IPS-18c (cell line): ENCODE measurements around the gene SESN2.

Source experiments
- H3K4me3 ChIP-seq: 2 replicates; pipeline ENCODE4 v1.7.0; 2013; ENCODE audit warnings: low read depth, mild to moderate bottlenecking, low read length, moderate library complexity; ENCODE audit not compliant: insufficient read depth
- H3K9me3 ChIP-seq: one replicate; pipeline ENCODE4 v1.6.1; 2013; ENCODE audit warnings: mild to moderate bottlenecking, low read length, moderate library complexity; ENCODE audit not compliant: control insufficient read depth, insufficient read depth

SESN2 gene

GRCh38 chr1:28259252-28259933 lies at the start of gene SESN2:
TSS of gene SESN2 (plus strand) at chr1:28259518. CDS start at chr1:28259848, 330 bp downstream.
- Histone ChIP-seq H3K9me3 (peaks cover 3% of the 10 kb centered on the region), H3K4me3 (peak within 1 kb of the TSS; percentile 99)

GRCh38 chr1:28209700-28210099 lies 49.6 kb upstream of the SESN2 start:
- Histone ChIP-seq H3K9me3 (no peaks in the 10 kb centered on the region), H3K4me3 (no peak overlapping the region)

DNA sequence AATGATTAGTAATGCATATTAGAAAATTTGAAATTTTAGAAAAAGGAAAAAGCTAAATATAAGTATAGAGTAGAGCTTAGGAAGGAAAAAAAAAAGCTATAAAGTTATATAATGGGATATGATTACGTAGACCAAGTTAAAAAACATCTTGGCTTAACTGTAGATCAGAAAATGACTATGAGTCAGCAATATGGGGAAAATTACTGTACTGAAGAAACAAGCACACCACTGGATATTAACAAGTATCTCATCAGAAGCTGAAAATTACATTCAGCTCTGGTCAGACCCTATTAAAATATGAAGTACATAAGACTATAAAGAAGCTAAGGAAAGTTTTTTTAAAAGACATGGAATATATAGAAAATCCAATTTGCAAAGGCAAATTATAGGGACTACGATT lies 46.0 kb upstream of the SESN2 start:
- no peaks in the 10 kb centered on the region for H3K9me3 ChIP-seq

DNA sequence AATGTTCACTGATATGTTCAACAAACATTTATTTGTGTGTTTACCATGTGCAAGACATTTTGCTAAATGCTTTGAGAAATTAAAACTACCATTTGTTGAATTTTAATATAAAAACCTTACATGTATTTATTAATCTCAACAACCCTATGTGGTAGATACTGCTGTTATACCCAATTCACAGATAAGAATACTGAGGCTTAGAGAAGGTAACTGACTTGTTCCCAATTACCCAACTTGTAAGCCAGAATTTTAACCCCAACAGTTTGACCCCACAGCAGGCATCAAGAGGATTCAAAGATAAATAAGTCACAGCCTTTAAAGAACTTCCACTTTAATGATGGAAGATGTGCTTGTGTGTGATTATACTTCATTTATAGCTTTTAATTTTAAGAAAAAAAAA lies 30.2 kb upstream of the SESN2 start:
- H3K4me3 ChIP-seq, result no peak overlapping the region
- H3K9me3 ChIP-seq, result no peaks in the 10 kb centered on the region

More for the DNA sequence above, 46.0 kb upstream of the SESN2 start:
- H3K4me3 ChIP-seq, result no peak overlapping the region

GRCh38 chr1:28229996-28230395 lies 29.3 kb upstream of the SESN2 start:
- Histone ChIP-seq H3K9me3 (no peaks in the 10 kb centered on the region), H3K4me3 (no peak overlapping the region)

DNA sequence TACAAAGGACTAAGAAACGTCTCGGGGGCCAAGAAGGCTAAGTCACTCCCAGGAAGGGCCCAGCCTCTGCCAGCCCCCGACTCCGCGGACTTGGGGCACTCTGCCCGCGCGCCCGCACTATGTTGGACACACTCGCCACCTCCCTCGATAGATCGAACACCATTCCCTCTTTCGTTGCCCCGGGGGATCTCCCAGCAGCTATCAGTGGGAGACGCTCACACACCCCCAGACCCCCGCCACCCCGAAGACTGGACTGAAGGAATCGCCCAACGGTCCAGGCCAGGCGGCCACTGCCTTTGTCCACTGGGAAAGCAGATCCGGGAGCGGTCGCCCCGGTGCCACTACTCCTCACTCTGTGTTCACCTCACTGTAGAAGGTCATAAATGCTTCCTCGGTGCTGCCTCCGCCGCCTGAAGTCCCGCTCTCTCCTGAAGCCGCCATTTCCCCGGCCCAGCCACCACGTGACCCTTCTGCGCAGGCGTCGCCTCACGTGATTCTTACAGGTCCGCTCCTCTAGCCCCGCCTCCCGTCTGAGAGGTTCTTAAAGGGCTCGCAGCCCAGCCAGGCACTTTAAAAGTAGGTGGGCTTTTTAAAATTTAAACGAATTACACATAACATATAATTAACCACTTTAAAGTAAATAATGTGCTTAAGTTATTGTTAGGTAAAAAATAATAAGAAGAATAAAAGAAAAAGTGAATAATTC lies 26.6 kb upstream of the SESN2 start, which contains the start of gene DNAJC8:
TSS of gene DNAJC8 (minus strand) at position 472 of the 706 bp plus-strand sequence. CDS start at position 441, 31 bp downstream.
- no peaks in the 10 kb centered on the region for H3K9me3 ChIP-seq
- peak within 1 kb of the TSS; percentile 98 for H3K4me3 ChIP-seq

DNA sequence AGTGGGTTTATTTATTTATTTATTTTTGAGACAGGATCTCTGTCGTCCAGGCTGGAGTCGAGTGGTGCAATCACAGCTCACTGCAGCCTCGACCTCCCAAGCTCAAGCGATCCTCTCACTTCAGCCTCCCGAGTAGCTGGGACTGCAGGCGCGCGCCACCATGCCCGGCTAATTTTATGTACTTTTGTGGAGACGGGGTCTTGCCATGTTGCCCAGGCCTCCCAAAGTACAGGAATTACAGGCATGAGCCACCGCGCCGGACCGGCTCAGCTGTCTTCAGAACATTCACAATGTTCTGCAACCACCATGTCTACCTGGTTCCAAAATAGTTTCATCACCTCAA lies 26.1 kb upstream of the SESN2 start:
- Histone ChIP-seq H3K4me3 (no peak overlapping the region), H3K9me3 (no peaks in the 10 kb centered on the region)

DNA sequence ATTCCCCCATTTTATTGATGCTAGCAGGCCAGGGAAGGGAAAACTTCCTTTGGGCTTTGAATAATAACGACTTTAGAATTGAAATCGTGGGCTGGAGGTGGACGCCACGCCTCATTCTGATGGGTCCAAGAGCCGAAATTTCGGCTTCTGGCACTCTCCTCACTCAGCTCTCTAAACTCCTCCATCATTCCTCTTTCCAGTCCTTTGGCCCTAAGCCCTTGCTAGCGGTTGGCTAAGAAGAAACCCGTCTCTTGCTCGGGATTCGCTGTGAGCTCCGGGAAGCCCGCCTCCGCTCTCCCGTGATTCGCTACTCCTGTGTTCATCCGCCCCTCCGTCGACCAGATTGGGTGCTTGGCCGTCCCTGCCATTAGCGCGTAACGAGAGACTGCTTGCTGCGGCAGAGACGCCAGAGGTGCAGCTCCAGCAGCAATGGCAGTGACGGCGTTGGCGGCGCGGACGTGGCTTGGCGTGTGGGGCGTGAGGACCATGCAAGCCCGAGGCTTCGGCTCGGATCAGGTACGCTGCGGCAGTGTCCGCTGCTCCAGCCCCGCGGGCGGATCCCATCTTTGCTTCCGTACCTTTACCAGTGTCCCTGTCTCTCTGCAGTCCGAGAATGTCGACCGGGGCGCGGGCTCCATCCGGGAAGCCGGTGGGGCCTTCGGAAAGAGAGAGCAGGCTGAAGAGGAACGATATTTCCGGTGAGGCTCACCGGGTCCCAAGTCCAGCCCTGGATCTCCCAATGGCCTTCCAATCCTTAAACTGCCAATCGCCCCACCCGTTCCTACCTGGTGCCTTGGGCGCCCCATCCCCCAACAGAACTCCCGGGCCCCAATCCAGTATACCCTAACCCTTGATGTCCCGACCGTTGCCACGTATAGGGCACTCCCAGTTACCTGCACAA lies 23.3 kb upstream of the SESN2 start, which contains the start of gene ATP5IF1:
TSS of gene ATP5IF1 (plus strand) at position 370 of the 901 bp plus-strand sequence. CDS start at position 430, 60 bp downstream.
- peak within 1 kb of the TSS; percentile 93 for H3K4me3 ChIP-seq
- no peaks in the 10 kb centered on the region for H3K9me3 ChIP-seq

DNA sequence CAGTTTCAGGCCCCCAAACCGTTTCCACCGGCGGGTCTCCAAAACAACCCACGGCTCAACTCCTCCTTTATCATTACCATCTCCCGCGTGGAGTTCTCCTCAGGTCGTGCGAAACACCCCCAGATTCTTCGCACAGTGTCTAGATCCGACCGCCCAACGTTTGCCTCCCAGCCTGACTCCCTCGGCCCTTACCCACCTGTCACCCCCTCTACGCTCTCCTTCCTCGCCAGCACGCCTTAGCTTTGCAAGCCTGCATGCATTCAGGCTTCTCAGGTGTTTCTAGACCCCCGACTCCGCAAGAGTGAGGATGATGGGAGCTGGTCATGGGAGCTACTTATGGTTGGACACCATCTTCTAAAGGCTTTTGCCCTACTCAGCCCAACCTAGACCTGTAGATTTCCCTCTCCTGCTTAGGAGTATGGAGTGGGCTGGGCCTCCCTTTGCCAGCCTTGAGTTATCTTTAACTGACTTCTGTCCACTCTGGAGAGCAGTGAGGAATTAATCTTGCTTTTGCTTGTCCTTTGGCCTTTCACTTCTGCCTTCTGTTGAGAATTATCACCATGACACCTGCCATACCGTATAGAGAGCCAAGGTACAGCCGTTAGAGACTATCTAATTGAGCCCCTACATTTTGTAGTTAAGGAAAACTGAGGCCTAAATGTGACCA lies 22.5 kb upstream of the SESN2 start:
- H3K4me3 ChIP-seq, result peak overlapping the region; percentile 93
- no peaks in the 10 kb centered on the region for H3K9me3 ChIP-seq

DNA sequence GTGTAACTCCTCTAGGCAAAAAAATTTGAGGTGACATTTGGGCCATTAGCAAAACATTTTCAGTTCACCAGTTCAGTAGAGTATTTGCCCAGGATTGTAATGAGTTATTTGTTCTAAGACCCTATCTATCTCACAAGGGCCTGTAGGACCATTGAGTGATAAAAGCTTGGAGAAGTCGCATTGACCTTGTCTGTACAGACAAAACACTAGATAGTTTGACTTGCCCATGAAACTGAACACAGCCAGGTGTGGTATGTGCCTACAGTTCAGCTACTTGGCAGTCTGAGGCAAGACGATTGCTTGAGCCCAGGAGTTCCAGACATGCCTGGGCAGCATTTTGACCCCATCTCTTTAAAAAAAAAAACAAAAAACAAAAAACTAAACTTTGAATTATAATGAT lies 20.3 kb upstream of the SESN2 start:
- no peak overlapping the region for H3K4me3 ChIP-seq
- H3K9me3 ChIP-seq, result no peaks in the 10 kb centered on the region

DNA sequence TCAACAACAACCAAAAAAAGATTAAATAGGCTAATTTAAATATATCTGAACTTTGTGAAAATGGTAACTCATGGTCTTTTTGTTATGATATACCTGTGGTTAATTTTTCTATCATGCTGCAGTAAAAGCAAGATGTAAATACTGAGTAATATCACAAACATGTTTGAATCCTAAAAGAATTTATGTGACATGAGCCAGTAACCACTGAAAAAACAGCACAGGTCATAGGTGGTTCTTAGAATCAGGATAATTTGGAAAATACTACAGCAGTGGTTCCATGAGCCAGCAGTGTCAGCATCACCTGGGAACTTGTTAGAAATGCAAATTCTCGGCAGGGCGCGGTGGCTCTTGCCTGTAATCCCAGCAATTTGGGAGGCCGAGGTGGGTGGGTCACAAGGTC lies 19.3 kb upstream of the SESN2 start:
- H3K4me3 ChIP-seq, result no peak overlapping the region
- H3K9me3 ChIP-seq, result no peaks in the 10 kb centered on the region

DNA sequence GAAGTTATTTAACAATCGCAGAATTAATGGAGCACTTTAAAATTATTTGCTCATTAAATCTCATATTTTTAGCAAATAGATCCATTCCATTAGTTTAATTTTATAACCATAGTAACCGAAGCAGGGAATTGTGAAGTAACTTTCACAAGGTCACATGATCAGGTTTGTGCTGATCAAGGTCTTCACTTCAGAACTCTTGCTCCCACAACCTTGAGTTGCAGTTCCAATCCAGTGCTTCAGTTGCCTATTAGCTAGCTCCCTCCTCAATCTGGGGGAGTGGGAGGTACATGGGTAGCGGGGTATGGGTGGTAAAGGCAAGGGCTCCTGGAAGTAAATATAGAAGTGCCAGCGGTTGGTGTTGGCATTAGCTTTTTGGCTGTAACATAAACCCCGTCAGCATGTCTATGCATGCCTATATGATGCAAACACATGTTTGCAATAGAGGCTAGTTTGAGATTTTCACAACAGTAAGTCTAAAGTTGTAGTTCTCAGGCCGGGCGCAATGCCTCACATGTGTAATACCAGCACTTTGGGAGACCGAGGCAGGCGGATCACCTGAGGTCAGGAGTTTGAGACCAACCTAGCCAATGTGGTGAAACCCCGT lies 17.6 kb upstream of the SESN2 start:
- H3K9me3 ChIP-seq, result no peaks in the 10 kb centered on the region
- H3K4me3 ChIP-seq, result no peak overlapping the region

DNA sequence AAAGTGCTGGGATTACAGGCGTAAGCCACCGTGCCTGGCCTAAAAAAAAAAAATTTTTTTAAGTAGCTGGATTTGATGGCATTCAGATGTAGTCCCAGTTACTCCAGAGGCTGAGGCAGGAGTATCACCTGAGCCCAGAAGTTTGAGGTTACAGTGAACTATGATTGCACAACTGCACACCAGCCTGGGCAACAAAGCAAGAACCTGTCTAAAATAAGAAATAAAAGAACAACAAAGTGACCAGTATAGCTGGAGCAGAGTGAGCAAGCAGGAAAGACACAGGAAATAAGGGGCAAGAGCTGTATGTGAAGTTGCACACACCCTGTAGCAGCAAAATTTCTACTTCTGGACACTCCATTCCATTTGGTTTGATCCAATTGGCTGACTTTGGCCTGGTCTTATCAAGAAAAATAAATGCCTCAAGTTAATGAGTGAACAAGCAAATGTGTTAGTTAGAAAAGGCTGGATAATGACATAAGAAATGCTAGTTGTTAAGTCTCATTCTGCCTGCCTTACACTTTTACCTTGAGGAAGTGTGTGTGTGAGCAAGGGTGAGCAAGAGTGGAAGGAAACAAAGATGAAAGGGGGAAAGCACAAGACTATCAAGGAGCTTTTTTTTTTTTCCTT lies 15.5 kb upstream of the SESN2 start:
- Histone ChIP-seq H3K9me3 (no peaks in the 10 kb centered on the region), H3K4me3 (no peak overlapping the region)

DNA sequence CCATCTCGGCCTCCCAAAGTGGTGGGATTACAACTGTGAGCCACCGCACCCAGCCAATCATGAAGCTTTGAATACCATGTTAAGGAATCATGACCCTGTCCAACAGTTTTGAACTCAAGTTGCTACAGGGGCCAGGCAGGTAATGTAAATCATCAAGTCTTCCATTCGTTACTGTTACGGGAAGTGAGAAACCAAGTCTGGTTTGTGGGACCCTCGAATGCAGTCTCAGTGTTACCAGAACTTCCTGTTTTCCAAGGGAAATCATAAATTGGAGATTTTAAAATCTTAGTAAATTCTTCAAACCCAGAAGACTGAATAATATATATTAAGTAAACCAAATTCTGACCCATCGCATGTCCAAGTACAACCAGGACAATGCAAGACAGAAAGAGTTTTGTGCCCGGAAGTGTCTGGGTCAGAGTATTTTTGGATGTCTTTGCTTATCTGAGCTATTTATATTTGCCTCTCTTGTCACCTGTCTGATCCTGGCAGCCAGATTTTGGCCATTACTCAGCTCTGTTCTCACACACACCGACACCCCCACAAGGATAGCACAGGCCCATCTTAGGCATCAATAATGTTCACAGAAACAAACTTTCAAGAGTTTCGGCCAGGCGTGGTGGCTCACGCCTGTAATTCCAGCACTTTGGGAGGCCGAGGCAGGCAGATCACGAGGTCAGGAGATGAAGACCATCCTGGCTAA lies 14.6 kb upstream of the SESN2 start:
- Histone ChIP-seq H3K9me3 (no peaks in the 10 kb centered on the region), H3K4me3 (no peak overlapping the region)

DNA sequence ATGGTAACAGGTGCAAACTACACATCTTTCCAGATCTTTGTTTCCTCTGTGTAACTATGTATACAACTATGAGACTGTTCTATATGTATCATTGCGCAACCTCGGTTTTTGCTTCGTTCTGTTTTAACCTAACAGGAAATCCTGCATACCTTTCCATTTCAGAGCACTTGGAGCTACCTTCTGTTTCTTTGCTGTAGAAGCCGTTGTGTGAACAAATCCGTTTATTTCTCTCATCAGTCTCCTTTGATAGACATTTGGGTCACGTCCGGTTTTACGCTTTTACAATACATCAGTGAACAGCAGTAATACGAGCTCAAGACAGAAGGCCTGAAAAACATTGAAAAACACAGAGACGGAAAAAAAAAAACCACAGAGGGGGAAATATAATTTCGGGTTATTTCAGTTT lies 12.9 kb upstream of the SESN2 start:
- Histone ChIP-seq H3K9me3 (no peaks in the 10 kb centered on the region), H3K4me3 (peak overlapping the region; percentile 39; the same call in 1 of the 2 replicates)
